Tibial nerve (tissue), 4 donors: ENCODE measurements around the gene PCDH9.

Experiments used
- CTCF ChIP-seq, 5 experiments: fragments of 200-600 bp in 3 of 5; fragments of 450-650 bp in 2 of 5; sonication (generic) in 3 of 5; IDR thresholded peaks; one replicate each; pipeline ENCODE4 v1.5.1; 2016 to 2019; ENCODE audit warnings: antibody characterized with exemption in 5 of 5, mild to moderate bottlenecking in 3 of 5, moderate library complexity in 2 of 5
- EP300 ChIP-seq, 2 donors: sonication (generic); formaldehyde crosslinking; IDR thresholded peaks; one replicate each; pipeline ENCODE4 v1.6.1; 2017; ENCODE audit warnings: antibody characterized with exemption in 2 of 2, mild to moderate bottlenecking in 1 of 2
- POLR2A ChIP-seq, 2 donors: fragments of 450-650 bp; IDR thresholded peaks; one replicate each; pipeline ENCODE4 v1.6.1; 2017; ENCODE audit warnings: antibody characterized with exemption in 2 of 2, mild to moderate bottlenecking in 2 of 2, moderate library complexity in 2 of 2

- no peak for TF ChIP-seq POLR2A (IDR thresholded peaks at IDR 0.05)
- TF ChIP-seq EP300 (IDR thresholded peaks at IDR 0.05): no peak
- no peak for TF ChIP-seq CTCF (IDR thresholded peaks at IDR 0.05)
Observed at GRCh38 chr13:67136157-67136556, 94.0 kb downstream of the PCDH9 start.
